GM18502 (cell line): ENCODE measurements around the gene S100A7.
"Not testable (repeated sequence)": the region's sequence is repeated elsewhere in the genome, so short reads cannot be mapped to it uniquely, and the experiment has no call there.

ENCODE experiments used
- ATAC-seq: cut with Tn5 transposase; IDR thresholded peaks from one replicate; pipeline ENCODE4 v1.9.1; 2021; ENCODE audit warnings: mild to moderate bottlenecking; ENCODE audit not compliant: unreplicated experiment, poor library complexity

S100A7 gene

GRCh38 chr1:153478047-153478691, 17.7 kb upstream of the S100A7 start:
- ATAC-seq: no peak

DNA sequence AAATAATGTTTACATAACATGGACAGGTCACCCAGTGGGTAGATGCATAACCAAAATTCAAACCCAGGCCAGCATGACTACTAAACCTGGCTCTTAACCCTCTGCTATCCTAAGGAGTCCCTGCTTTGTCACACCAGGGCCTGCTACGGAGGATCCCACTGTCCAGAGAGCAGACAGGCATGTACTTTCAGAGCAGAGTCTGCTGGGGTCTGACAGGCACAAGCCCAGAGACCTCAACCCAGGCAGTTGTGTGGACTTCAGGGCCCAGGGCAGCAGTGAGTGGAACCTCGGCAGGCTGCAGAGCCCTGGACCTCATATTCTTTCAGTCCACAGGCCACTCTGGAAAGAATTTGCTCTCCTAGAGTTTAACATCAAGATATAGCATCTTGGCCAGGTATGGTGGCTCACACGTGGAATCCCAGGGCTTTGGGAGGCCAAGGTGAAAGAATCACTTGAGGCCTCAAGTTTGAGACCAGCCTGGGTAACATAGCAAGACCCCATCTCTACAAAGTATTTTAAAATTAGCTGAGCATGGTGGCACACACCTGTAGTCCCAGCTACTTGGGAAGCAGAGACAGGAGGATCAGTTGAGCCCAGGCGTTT, 16.1 kb upstream of the S100A7 start:
- no peak for ATAC-seq

DNA sequence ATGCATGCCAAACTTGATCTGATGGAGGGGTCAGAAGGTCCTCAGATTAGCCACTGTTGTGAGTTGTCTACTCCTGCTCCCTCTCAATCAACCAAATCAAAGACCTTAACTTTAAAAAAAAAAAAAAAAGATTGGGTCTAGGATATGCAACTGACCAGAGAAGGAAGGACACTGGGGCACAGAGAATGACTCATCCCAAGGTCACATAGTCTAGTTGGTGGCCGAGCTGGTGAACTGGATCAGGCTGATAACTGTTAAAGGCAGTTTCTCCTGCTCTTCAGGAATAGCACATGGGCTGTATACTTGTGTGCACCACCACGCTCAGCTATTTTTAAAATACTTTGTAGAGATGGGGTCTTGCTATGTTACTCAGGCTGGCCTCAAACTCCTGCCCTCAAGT, 14.8 kb upstream of the S100A7 start:
- no peak for ATAC-seq

GRCh38 chr1:153474347-153474746, 13.9 kb upstream of the S100A7 start:
- no peak for ATAC-seq

GRCh38 chr1:153470707-153471106, 10.3 kb upstream of the S100A7 start:
- no peak for ATAC-seq

- no peak for ATAC-seq
Measured at GRCh38 chr1:153466908-153467307, 6.5 kb upstream of the S100A7 start.

- no peak for ATAC-seq
Measured at GRCh38 chr1:153465811-153466636, 5.6 kb upstream of the S100A7 start.

DNA sequence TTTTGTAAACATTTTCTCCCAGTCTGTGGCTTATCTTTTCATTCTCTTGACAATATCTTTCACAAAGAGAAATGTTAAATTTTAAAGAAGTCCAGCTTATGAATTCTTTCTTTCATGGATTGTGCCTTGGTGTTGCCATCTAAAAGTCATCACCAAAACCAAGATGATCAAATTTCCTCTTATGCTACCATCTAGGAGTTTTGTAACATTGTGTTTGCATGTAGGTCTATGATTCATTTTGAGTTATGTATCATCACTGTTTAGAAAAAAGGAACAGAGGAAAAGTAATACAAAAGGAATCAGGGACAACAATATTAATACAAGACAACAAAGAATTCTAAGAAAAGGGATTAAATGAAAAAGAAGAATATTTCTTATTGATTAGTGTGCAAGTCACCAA, 2.3 kb upstream of the S100A7 start:
- not testable (repeated sequence) for ATAC-seq

DNA sequence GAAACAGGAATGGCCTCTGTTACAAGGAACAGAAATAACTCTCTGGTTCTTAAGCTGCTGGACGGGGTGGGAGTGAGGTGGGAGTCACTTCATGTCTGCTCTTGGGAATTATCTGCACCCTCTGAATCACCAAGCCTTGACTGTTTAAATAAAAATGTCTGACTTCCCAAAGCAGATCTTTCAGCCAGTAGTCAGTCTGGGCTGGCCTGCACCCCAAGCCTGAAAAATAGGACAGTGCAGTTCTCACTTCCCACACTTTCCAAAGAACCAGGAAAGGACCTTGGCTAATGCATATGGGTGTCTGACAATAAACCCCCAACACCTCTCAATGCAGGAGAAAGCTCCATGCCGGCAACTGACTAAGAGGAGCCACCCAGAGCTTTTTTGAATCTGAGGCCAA, 796 bp downstream of the S100A7 start:
- ATAC-seq: no peak

- no peak for ATAC-seq
Measured at GRCh38 chr1:153456396-153456795, 4.1 kb downstream of the S100A7 start.

DNA sequence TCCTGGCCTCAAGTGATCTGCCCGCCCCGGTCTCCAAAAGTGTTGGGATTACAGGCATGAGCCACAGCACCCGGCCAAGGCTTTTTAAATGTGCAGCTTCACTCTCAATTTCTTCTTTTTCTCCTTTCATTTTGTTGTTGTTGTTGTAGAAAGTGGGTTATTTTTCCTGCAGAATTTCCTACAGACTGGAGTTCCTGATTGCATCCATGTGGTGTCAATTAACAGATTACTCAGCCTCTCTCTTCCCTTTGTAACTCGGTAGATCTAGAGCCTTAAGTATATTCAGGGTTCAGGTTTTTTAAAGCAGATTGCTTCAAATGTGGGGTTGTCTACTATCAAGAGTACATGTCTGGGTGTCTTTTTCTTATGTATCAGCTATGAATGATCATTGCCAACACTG, 11.6 kb downstream of the S100A7 start:
- ATAC-seq: not testable (repeated sequence)

DNA sequence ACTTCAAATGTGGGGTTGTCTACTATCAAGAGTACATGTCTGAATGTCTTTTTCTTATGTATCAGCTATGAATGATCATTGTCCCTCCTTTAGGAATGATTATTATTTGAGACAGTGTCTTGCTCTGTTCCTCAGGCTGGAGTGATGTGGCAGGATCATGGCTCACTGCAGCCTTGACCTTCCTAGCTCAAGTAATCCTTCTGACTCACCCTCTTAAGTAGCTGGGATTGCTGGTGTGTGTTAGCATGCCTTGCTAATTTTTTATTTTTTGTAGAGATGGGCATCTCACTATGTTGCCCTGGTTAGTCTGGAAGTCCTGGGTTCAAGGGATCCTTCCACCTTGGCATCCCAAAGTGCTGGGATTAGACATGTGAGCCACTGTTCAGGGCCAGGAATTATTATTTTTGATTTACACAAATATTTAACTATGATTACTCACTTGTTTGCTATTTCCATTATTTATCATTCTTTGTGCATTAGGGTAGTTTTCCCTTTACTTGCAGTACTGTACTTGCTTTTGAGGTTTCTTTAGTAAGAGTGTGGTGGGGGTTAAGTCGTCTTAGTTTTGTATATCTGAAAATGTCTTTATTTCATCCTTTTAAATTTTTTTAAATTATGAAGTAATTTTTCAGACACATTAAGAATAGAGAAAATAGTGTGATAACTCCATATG, 12.8 kb downstream of the S100A7 start:
- no peak for ATAC-seq

GRCh38 chr1:153444078-153444477, 16.4 kb downstream of the S100A7 start:
- no peak for ATAC-seq

- ATAC-seq: no peak
Measured at GRCh38 chr1:153443486-153443885, 17.0 kb downstream of the S100A7 start.

DNA sequence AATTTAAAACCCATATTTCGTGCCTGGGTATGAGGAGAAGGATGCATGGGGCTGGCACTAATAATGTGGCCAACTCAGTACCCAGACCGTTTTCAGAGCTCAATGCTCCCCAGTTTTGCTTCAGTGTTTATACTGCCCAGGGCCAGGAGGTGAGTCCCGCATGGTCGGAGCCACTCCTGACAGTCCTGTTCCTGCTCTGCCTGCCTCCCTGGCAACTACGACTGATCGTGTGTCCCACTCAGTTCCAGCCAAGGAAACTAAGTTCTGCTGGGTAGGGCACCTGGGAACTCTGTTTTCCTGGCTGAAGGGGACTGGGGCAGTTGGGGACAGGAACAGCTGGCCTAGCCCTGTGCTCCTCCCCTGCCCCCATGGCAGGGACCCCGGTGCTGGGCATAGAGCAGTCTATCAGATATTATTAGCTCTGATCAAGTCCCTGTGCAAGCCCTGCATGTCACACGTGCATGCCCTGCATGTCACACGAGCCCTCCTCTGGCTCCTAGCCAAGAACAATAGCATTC, 19.2 kb downstream of the S100A7 start:
- no peak for ATAC-seq

DNA sequence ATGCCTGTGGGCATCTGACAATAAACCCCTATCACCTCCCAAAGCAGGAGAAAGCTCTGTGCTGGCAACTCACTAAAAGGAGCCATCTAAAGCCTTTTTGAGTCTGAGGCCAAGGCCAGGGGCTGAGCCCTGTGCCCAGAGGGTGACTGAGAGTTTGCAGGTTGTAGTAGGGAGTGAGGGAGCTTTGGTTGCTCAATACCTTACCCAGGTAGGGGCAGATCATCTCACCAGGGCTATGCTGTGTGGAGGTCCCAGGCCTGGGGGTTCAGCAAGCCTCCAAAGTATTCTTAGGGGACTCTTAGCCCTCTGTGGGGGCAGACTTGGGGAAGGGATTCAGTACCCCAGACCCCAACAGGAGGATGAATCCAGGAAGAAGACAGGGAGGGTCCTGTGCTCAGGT, 21.2 kb downstream of the S100A7 start:
- no peak for ATAC-seq

DNA sequence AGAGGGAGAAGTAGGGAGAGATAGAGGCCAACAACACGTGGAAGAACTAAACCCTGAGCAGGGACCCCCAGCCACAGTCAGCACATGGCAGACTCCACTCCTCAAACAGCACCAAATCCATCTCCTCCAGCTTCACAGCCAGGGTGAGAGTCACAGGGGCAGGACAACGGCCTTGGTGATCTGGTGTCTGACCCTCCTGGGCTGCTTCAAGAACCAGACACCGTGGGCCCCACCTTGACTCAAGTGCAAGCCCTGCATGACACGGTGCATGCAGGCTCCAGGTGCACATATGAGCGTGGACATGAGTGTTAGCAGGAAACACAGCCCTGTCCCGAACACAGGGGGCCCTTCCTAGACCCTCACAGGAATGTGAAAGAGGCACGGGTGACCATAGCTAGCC, 21.9 kb downstream of the S100A7 start:
- no peak for ATAC-seq

- no peak for ATAC-seq
Measured at GRCh38 chr1:153437236-153437635, 23.2 kb downstream of the S100A7 start.

GRCh38 chr1:153434746-153435455, 25.6 kb downstream of the S100A7 start:
- ATAC-seq: no peak
